AG10803 (cell line): Measurements from ENCODE around the gene GPR87.

Experiments
- DNase-seq: peaks from one replicate; pipeline ENCODE4 v3.0.0; 2010; ENCODE audit warnings: low read depth
- H3K4me3 ChIP-seq: 2 replicates; pipeline ENCODE4 v1.5.1; 2011; ENCODE audit warnings: mild to moderate bottlenecking, low read length, control low read depth
- CTCF ChIP-seq: conservative IDR thresholded peaks from 2 replicates; pipeline ENCODE4 v1.5.1; 2011; ENCODE audit warnings: mild to moderate bottlenecking, low read length, control low read depth, inconsistent platforms

GPR87 gene

GRCh38 chr3:151276687-151277042 lies 40.0 kb downstream of the GPR87 start:
- H3K4me3 ChIP-seq = no peak overlapping the region
- DNase-seq = no peak
- TF ChIP-seq CTCF = no peak

- no peak for DNase-seq
- TF ChIP-seq CTCF = no peak
- H3K4me3 ChIP-seq = no peak overlapping the region
These were observed 40.5 kb downstream of the GPR87 start for GRCh38 chr3:151276038-151276686.

GRCh38 chr3:151275091-151275490 lies 41.5 kb downstream of the GPR87 start:
- no peak for DNase-seq
- no peak for TF ChIP-seq CTCF
- no peak overlapping the region for H3K4me3 ChIP-seq

GRCh38 chr3:151269631-151270030 lies 47.0 kb downstream of the GPR87 start:
- no peak overlapping the region for H3K4me3 ChIP-seq

GRCh38 chr3:151268267-151269235 lies 48.1 kb downstream of the GPR87 start:
- DNase-seq = no peak
- TF ChIP-seq CTCF = no peak

More at GRCh38 chr3:151269631-151270030, 47.0 kb downstream of the GPR87 start:
- TF ChIP-seq CTCF = no peak
- DNase-seq = no peak

GRCh38 chr3:151267066-151267465 lies 49.6 kb downstream of the GPR87 start:
- no peak overlapping the region for H3K4me3 ChIP-seq
- no peak for DNase-seq
- no peak for TF ChIP-seq CTCF

More at GRCh38 chr3:151268267-151269235, 48.1 kb downstream of the GPR87 start:
- H3K4me3 ChIP-seq = no peak overlapping the region
